ENCODE measurements around the gene LAMC3. TPM values are rescaled to one million over a fixed set of nuclear protein-coding genes. Genes with fewer than 3 reads are reported as not detected.

The LAMC3 gene
- total RNA-seq, 2 donors from 2014 or later = 0.47 to 0.50 TPM

DNA sequence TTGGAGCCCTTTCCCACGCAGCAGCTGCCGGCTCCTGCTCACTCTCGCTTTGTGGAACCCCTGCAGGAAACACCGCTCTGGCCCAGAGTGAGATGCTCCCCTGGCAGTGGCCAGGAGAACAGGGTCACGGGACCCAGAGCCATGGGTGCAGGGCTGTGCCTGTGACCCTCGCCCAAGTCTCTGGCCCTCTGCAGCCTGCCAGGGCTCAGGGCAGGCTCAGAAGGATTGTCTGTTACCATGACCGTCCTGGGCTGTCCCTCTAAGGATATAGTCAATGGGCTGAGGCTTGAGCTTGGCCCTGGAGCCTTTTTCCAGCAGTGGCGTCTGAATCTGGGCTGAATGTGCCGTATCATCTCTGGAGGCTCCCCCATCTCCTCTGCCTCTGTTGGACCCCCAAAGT lies 58.7 kb downstream of the LAMC3 start:
- H3K4me1 Mint-ChIP-seq = peaks cover 3% of the 10 kb centered on the region
- H3K36me3 Mint-ChIP-seq (ENCODE audit: low read depth) = no peaks in the 10 kb centered on the region
- no peak overlapping the region for H3K27ac Mint-ChIP-seq
- ATAC-seq = no peak
- no peaks in the 10 kb centered on the region for H3K9me3 ChIP-seq (ENCODE audit: control insufficient read depth, low read length, poor library complexity, severe bottlenecking)
- no peak for DNase-seq
- peaks cover 26% of the 10 kb centered on the region for H3K27me3 Mint-ChIP-seq
- peak overlapping the region; percentile 25 for H3K4me3 Mint-ChIP-seq

DNA sequence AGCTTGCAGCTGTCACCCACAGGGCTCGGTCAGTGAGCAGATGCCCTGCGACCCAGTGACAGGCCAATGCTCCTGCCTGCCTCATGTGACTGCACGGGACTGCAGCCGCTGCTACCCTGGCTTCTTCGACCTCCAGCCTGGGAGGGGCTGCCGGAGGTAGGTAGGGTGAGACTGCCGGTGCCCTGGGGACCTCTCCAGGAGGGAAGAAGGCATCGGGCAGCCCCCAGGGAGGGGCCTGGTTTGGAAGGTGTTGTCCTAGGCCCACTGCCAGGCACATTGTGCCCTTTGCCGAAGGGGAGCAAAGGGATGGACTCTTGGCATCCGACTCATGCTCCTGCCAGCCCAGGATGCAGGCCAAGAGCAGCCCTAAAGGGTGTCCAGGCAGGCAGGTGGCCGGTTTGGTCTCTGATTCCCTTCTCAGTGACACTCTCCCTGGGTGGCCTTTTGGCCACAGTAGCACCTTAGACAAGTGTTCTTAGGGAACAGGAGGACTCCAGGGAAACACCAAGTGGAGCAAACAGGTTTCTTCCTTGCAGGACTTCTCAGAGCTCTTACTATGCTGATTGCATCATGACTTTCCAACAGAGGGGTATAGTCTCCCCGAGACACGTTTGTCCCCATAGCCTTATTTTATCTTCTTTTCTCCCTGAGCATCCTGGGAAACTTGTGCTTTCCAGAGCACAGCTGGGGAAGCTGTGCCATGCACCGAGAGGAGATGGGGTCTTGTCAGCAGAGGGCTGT lies 59.3 kb downstream of the LAMC3 start:
- peaks cover 23% of the 10 kb centered on the region for H3K27me3 Mint-ChIP-seq
- no peaks in the 10 kb centered on the region for H3K36me3 Mint-ChIP-seq (ENCODE audit: low read depth)
- ATAC-seq (no peak), DNase-seq (no peak)
- H3K27ac Mint-ChIP-seq = no peak overlapping the region
- H3K4me1 Mint-ChIP-seq = peaks cover 2% of the 10 kb centered on the region
- H3K4me3 Mint-ChIP-seq = no peak overlapping the region
- no peaks in the 10 kb centered on the region for H3K9me3 ChIP-seq (ENCODE audit: control insufficient read depth, low read length, poor library complexity, severe bottlenecking)

DNA sequence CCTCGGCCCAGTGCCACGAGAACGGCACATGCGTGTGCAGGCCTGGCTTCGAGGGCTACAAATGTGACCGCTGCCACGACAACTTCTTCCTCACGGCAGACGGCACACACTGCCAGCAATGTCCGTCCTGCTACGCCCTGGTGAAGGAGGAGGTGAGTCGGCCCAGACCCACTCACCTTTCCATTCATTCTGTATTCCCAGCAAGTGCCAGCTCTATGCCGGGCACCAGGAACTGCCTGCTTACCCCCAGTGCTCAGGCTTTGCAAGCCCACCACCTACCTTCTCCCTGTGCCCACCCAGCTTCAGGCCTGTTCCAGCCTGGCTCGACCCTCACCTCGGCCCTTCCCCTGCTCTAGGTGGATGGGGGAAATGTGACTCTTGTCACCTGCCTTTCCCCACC lies 60.7 kb downstream of the LAMC3 start:
- ATAC-seq (no peak), DNase-seq (no peak)
- Mint-ChIP-seq H3K4me3 (no peak overlapping the region), H3K36me3 (ENCODE audit: low read depth) (no peaks in the 10 kb centered on the region), H3K4me1 (peaks cover 2% of the 10 kb centered on the region), H3K27ac (no peak overlapping the region), H3K27me3 (peaks cover 25% of the 10 kb centered on the region)
- H3K9me3 ChIP-seq (ENCODE audit: control insufficient read depth, low read length, poor library complexity, severe bottlenecking) = no peaks in the 10 kb centered on the region

DNA sequence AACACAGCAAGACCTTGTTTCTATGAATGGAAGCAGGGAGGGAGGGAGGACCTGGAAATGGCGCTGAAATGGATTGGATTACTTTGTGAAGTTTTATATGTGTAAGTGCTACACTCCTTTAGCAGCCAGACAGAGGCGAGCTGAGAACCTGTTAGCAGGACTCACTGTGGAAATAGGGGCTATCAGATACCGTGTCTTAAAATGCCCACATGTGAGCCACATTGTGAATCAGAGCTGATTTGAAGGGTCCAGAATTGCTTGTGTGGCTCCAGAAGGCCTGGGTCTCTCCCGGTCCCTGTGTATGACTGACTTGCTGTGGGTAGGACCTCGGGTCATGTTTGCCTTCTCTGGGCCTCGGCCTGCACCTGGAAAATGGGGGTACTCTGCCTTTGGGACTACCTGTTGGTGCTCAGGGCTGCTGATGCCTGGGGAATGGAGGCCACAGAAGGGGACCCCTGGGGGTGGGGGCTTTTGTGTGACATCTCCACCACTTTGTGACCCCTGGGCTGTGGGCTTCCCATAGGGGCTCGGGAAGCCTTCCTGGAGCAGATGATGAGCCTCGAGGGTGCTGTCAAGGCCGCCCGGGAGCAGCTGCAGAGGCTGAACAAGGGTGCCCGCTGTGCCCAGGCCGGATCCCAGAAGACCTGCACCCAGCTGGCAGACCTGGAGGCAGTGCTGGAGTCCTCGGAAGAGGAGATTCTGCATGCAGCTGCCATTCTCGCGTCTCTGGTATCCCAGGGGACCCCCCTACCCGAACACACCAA lies 63.3 kb downstream of the LAMC3 start:
- H3K4me3 Mint-ChIP-seq = no peak overlapping the region
- H3K9me3 ChIP-seq (ENCODE audit: control insufficient read depth, low read length, poor library complexity, severe bottlenecking) = no peaks in the 10 kb centered on the region
- H3K27me3 Mint-ChIP-seq = peaks cover 24% of the 10 kb centered on the region
- H3K27ac Mint-ChIP-seq = no peak overlapping the region
- H3K36me3 Mint-ChIP-seq (ENCODE audit: low read depth) = no peaks in the 10 kb centered on the region
- no peak for DNase-seq
- no peak for ATAC-seq
- peaks cover 2% of the 10 kb centered on the region for H3K4me1 Mint-ChIP-seq

DNA sequence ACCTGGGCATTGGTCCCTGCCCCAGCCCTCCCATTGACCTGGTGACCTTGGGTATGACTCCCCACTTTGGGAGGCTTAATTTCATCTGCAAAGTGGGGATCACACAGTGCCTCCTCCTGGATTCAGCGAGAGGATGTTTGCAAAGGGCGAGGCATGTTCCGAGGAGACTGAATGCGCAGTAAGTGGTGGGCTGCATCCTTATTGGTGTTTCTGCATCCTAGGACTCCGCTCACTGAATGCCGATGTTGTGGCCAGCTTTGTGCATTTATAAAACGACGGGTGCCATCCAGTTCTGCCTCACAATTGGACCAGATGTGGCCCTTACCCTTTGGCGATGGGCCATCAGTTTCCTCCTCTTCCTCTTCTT lies 63.9 kb downstream of the LAMC3 start:
- no peaks in the 10 kb centered on the region for H3K36me3 Mint-ChIP-seq (ENCODE audit: low read depth)
- H3K4me3 Mint-ChIP-seq = no peak overlapping the region
- ATAC-seq = no peak
- no peak overlapping the region for H3K27ac Mint-ChIP-seq
- no peak for DNase-seq
- H3K4me1 Mint-ChIP-seq = peaks cover 2% of the 10 kb centered on the region
- H3K9me3 ChIP-seq (ENCODE audit: control insufficient read depth, low read length, poor library complexity, severe bottlenecking) = no peaks in the 10 kb centered on the region
- peaks cover 18% of the 10 kb centered on the region for H3K27me3 Mint-ChIP-seq

DNA sequence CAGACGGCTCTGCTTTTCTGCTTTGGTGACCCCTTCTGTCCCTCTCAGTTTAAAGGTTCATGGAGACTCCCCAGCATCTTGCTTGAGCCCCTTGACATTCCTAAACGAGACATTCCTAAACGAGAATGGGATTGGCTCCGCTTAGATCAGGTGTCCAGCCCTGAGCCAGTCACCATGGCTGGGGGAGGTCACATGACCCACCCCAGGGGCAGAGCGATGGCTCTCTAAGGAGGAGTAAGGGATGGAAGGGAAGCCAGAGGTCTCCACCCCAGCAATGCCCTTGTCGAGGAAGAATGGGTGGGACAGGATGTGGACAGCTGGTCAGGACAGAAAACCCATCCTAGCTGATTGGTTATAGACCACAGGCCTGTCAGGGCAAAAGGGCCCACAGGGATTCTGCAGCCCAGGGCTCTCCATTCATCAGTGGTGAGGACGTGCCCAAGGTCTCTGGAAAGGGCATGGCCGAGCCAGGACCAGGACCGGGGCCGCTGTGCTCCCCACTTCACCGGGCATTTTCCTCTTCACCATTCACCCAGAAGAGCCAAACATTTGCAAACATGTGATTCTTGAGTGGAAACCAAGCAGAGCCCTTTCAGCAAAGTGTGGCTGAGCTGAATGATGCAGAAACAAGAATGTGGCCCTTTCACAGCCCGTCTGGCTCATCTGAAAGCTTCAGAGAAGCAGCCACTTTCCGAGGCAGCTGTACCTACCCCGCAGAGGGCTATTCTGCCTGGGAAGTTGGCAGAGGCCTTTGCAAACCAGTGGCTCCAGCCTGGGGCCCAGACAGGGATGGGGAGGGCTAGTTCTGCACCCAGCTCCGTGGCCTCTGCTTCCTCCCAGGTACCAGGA lies 67.6 kb downstream of the LAMC3 start:
- peaks cover 3% of the 10 kb centered on the region for H3K4me1 Mint-ChIP-seq
- ATAC-seq = no peak
- no peak for DNase-seq
- H3K27ac Mint-ChIP-seq = no peak overlapping the region
- peaks cover 5% of the 10 kb centered on the region for H3K27me3 Mint-ChIP-seq
- H3K4me3 Mint-ChIP-seq = no peak overlapping the region
- no peaks in the 10 kb centered on the region for H3K9me3 ChIP-seq (ENCODE audit: control insufficient read depth, low read length, poor library complexity, severe bottlenecking)
- H3K36me3 Mint-ChIP-seq (ENCODE audit: low read depth) = no peaks in the 10 kb centered on the region

DNA sequence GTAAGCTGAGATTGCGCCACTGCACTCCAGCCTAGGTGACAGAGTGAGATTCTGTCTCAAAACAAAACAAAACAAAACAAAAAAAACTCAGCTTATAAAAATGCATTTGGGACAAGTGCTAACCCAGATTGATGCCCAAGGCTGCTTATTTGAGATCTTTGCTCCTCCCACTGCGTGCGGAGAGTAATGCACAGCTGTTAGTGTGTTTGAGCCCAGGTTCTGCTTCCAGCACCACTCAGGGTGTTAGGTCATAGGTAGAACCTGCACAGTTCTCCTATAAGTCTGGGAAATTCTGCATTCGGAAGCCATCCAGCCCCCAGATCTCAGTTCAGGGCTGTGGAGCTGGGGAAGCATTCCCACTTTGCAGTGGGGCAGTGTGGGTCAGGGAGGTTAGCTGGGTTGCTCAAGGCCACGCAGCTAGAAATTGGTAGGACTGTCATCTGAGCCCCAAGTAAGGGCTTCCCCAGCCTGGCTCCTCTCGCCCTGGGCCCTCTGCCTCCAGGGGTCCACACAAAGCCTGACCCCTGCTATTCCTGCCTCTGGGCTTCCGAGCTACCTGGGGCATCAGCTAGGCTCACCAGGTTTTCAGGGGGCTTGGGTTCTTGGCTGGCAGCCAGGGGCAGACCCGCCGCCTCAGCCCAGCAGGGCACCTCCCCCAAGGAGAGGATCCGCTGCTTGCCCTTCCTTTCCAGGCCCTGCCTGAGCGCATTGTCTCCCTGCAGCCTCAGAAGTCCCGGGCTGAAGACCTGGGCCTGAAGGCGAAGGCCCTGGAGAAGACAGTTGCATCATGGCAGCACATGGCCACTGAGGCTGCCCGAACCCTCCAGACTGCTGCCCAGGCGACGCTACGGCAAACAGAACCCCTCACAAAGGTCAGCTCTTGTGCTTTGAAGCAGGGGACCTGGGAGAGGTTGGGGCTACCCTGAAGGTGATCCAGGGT lies 69.7 kb downstream of the LAMC3 start:
- H3K4me1 Mint-ChIP-seq = peaks cover 3% of the 10 kb centered on the region

DNA sequence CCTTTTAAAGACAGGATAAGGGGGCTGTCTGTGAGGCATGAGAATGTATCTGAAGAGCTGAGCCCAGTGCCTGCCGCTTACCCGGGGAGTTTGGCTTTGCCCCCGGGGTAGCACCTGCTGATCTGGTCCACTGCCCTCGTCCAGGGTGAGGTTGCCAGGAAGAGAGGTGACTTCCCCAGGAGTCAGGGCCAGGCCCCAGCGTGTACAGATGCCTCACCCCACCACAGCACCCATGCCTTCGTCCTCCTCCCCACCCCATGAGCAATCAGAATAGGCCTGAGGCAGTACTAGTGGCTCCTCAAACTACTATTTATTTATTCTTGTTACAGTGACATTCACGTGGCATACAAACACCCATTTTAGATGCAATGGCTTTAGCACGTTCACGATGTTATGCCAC lies 71.6 kb downstream of the LAMC3 start:
- no peak overlapping the region for H3K27ac Mint-ChIP-seq
- no peak overlapping the region for H3K4me3 Mint-ChIP-seq
- H3K27me3 Mint-ChIP-seq = peaks cover 8% of the 10 kb centered on the region
- peaks cover 3% of the 10 kb centered on the region for H3K4me1 Mint-ChIP-seq
- no peaks in the 10 kb centered on the region for H3K36me3 Mint-ChIP-seq (ENCODE audit: low read depth)
- DNase-seq = no peak
- H3K9me3 ChIP-seq (ENCODE audit: control insufficient read depth, low read length, poor library complexity, severe bottlenecking) = no peaks in the 10 kb centered on the region
- no peak for ATAC-seq

More for the DNA sequence above, 69.7 kb downstream of the LAMC3 start:
- H3K4me3 Mint-ChIP-seq = no peak overlapping the region
- no peaks in the 10 kb centered on the region for H3K9me3 ChIP-seq (ENCODE audit: control insufficient read depth, low read length, poor library complexity, severe bottlenecking)
- no peak overlapping the region for H3K27ac Mint-ChIP-seq
- H3K36me3 Mint-ChIP-seq (ENCODE audit: low read depth) = no peaks in the 10 kb centered on the region
- ATAC-seq (no peak), DNase-seq (no peak)
- no peaks in the 10 kb centered on the region for H3K27me3 Mint-ChIP-seq

DNA sequence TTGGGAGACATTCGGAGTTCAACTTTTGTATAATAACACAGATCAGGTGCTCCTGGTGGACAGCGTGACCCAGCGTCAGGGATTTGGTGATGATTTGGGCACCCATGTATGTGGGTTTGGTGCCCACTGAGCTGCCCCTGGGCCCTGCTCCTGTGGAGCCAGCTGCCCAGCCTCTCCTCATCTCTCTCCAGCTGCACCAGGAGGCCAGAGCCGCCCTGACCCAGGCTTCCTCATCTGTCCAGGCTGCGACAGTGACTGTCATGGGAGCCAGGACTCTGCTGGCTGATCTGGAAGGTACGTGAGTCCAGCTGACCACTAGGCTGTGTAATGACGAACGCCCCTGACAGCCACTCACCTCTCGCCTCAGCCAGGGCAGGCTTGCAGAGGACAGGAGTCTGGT lies 72.9 kb downstream of the LAMC3 start:
- ATAC-seq (no peak), DNase-seq (no peak)
- H3K27ac Mint-ChIP-seq = no peak overlapping the region
- peaks cover 3% of the 10 kb centered on the region for H3K4me1 Mint-ChIP-seq
- no peaks in the 10 kb centered on the region for H3K36me3 Mint-ChIP-seq (ENCODE audit: low read depth)
- no peak overlapping the region for H3K4me3 Mint-ChIP-seq
- H3K9me3 ChIP-seq (ENCODE audit: control insufficient read depth, low read length, poor library complexity, severe bottlenecking) = no peaks in the 10 kb centered on the region
- H3K27me3 Mint-ChIP-seq = peaks cover 8% of the 10 kb centered on the region

DNA sequence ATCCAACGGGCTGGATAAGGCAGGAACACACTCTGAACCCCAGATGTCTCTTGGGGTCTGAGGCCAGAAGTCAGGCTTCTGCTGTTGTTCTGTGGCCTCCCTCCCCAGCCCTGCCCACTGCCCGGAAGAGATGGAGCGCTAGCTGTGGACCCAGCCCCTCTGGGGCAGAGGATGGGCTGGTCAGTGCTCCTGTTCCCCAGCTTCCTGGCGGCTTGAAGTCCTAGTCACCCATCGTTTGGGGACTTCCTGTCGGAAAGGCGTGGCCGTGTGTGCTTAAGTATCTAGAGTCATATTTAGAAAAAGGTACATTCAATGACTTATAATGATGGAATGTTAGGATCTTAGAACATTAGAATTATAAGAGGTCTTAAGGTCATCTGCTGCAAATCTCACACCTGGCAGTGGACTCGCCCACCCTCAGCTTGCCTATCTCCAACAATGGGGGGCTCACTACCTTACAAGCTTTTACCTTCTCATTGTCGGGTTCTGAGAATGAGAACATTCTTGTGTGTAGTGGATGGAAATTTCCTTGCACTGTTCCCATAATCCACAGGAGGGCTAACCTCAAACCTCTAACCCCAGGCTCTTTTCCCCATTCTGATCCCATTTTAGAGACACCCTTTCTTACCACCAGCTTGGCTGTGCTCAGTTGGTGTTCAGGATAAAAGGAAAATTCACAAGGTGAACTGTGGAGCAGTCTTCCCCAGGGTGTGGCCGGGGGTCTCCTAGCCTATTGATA lies 74.0 kb downstream of the LAMC3 start:
- Mint-ChIP-seq H3K27ac (no peak overlapping the region), H3K27me3 (peaks cover 13% of the 10 kb centered on the region), H3K36me3 (ENCODE audit: low read depth) (no peaks in the 10 kb centered on the region), H3K4me3 (no peak overlapping the region), H3K4me1 (peaks cover 3% of the 10 kb centered on the region)
- ATAC-seq = no peak
- no peaks in the 10 kb centered on the region for H3K9me3 ChIP-seq (ENCODE audit: control insufficient read depth, low read length, poor library complexity, severe bottlenecking)
- no peak for DNase-seq

DNA sequence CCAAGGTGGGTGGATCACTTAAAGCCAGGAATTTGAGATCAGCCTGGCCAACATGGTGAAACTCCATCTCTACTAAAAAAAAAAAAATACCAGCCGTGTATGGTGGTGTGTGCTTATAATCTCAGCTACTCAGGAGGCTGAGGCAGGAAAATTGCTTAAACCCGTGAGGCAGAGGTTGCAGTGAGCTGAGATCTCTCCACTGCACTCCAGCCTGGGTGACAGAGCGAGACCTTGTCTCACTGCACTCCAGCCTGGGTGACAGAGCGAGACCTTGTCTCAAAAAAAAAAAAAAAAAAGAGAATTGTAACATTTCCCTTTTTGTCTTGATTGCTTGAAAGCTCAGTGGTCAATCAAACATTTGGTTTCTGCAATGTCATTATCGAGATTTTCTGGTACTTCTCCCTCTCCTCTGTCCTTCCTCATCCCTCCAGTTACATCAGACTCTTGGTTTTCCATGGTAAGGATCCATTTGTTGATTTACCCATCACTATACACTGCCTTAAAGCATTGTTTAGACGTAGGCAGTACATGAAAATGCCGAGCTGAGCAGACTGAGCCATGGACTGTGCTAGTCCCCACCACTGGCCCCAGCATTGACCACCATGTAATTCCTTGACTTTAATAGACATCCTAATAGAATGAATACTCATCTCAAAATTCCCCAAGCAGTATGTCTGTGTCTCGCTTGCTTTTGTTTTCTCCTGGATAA lies 75.8 kb downstream of the LAMC3 start:
- no peaks in the 10 kb centered on the region for H3K36me3 Mint-ChIP-seq (ENCODE audit: low read depth)
- DNase-seq = no peak
- ATAC-seq = no peak
- no peak overlapping the region for H3K4me3 Mint-ChIP-seq
- H3K27me3 Mint-ChIP-seq = peaks cover 16% of the 10 kb centered on the region
- peaks cover 3% of the 10 kb centered on the region for H3K4me1 Mint-ChIP-seq
- H3K9me3 ChIP-seq (ENCODE audit: control insufficient read depth, low read length, poor library complexity, severe bottlenecking) = no peaks in the 10 kb centered on the region
- H3K27ac Mint-ChIP-seq = no peak overlapping the region
